Sigmoid colon (tissue), 7 donors: ENCODE measurements around the gene C3orf70. TPM values are rescaled to one million over a fixed set of nuclear protein-coding genes. Genes with fewer than 3 reads are reported as not detected.

Source experiments
- DNase-seq: peaks from one replicate; pipeline ENCODE4 v3.0.0-alpha.2; 2019
- H3K27ac ChIP-seq, 4 donors: fragments of 200-600 bp; sonication (generic); one replicate each; pipeline ENCODE4 v1.5.1; 2016 to 2019; ENCODE audit warnings: mild to moderate bottlenecking in 1 of 4
- H3K27me3 ChIP-seq, 3 donors: fragments of 200-600 bp; sonication (generic); one replicate each; pipeline ENCODE4 v1.5.1; 2019; ENCODE audit warnings: mild to moderate bottlenecking in 1 of 3
- H3K36me3 ChIP-seq, 4 donors: fragments of 200-600 bp; sonication (generic); one replicate each; pipeline ENCODE4 v1.5.1; 2016 to 2019
- H3K4me1 ChIP-seq, 4 donors: fragments of 200-600 bp; sonication (generic); one replicate each; pipeline ENCODE4 v1.5.1; 2017 to 2019
- H3K4me3 ChIP-seq, 4 donors: fragments of 200-600 bp; sonication (generic); one replicate each; pipeline ENCODE4 v1.5.1; 2017 to 2019; ENCODE audit warnings: mild to moderate bottlenecking in 2 of 4, moderate library complexity in 1 of 4
- H3K9me3 ChIP-seq, 4 donors: fragments of 200-600 bp in 3 of 4; sonication (generic) in 3 of 4; one replicate each; pipeline versions ENCODE4 v1.5.1 to v1.6.1; 2013 to 2019
- EP300 ChIP-seq, 4 donors: sonication (generic); formaldehyde crosslinking; IDR thresholded peaks; one replicate each; pipeline ENCODE4 v1.6.1; 2017; ENCODE audit warnings: antibody characterized with exemption in 4 of 4
- POLR2A ChIP-seq, 2 donors: fragments of 450-650 bp; IDR thresholded peaks; one replicate each; pipeline ENCODE4 v1.6.1; 2016; ENCODE audit warnings: antibody characterized with exemption in 2 of 2, mild to moderate bottlenecking in 2 of 2, moderate library complexity in 2 of 2
- POLR2AphosphoS5 ChIP-seq, 4 donors: sonication (generic); formaldehyde crosslinking; IDR thresholded peaks; one replicate each; pipeline ENCODE4 v1.6.1; 2017; ENCODE audit warnings: antibody characterized with exemption in 4 of 4
- WGBS, 2 donors: extraction: QIAGEN DNeasy Blood & Tissue Kit; methylation state at CpG; one replicate each; pipeline ENCODE4 v1.1.7; 2013; 5-methylcytosine and 5-hydroxymethylcytosine counted together
- intact Hi-C: fragments of 100-400 bp; cut with DNase I; formaldehyde crosslinking; loops from one replicate; pipeline ENCODE4 v1.15.1; 2023
- polyA plus RNA-seq, 3 donors: library from polyadenylated mRNA; stranded (reverse); fragments of 200-250 nt; gene quantifications; one replicate each; pipeline ENCODE4 v1.2.3, GENCODE V29; 2013
- total RNA-seq, 4 donors: library from RNA; depleted of rRNA; stranded (reverse); fragments of >200 nt; gene quantifications; one replicate each; pipeline ENCODE4 v1.1.0, GENCODE V29; 2016
- TF ChIP-seq, protein P1 (sequence below), 4 experiments: fragments of 450-650 bp in 3 of 4; fragments of 200-600 bp in 1 of 4; IDR thresholded peaks; one replicate each; pipeline ENCODE4 v1.5.1; 2016 to 2019; ENCODE audit warnings: antibody characterized with exemption in 4 of 4, mild to moderate bottlenecking in 3 of 4, moderate library complexity in 2 of 4
- donor health status: healthy with polysubstance abuse.
- donor health status: Bipolar disorder and iron deficiency.
- donor health status: healthy.

The C3orf70 gene
- total and polyA plus RNA-seq, 7 donors, result 2.4 to 52.3 (median 26.0) TPM

- intact Hi-C loops, result no loop called here
- no peak for DNase-seq
- H3K27me3 ChIP-seq, result no peaks in the 10 kb centered on the region
- no peak overlapping the region for H3K27ac ChIP-seq
- TF ChIP-seq POLR2AphosphoS5 (IDR thresholded peaks at IDR 0.05), result no peak
- H3K36me3 ChIP-seq, result no peaks in the 10 kb centered on the region
- no peaks in the 10 kb centered on the region for H3K4me1 ChIP-seq
- no peak overlapping the region for H3K4me3 ChIP-seq
- WGBS, 2 donors, result 89% methylated on average over 5 of the region's 5 CpGs
- H3K9me3 ChIP-seq, result no peaks in the 10 kb centered on the region
These were observed 8.9 kb upstream of the C3orf70 start for GRCh38 chr3:185161761-185162160.

GRCh38 chr3:185157347-185157746 lies 4.5 kb upstream of the C3orf70 start:
- TF ChIP-seq POLR2AphosphoS5 (IDR thresholded peaks at IDR 0.05) (no peak), EP300 (IDR thresholded peaks at IDR 0.05) (no peak), POLR2A (IDR thresholded peaks at IDR 0.05) (no peak)
- TF ChIP-seq, protein P1, sequence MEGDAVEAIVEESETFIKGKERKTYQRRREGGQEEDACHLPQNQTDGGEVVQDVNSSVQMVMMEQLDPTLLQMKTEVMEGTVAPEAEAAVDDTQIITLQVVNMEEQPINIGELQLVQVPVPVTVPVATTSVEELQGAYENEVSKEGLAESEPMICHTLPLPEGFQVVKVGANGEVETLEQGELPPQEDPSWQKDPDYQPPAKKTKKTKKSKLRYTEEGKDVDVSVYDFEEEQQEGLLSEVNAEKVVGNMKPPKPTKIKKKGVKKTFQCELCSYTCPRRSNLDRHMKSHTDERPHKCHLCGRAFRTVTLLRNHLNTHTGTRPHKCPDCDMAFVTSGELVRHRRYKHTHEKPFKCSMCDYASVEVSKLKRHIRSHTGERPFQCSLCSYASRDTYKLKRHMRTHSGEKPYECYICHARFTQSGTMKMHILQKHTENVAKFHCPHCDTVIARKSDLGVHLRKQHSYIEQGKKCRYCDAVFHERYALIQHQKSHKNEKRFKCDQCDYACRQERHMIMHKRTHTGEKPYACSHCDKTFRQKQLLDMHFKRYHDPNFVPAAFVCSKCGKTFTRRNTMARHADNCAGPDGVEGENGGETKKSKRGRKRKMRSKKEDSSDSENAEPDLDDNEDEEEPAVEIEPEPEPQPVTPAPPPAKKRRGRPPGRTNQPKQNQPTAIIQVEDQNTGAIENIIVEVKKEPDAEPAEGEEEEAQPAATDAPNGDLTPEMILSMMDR (IDR thresholded peaks at IDR 0.05), result no peak
- Histone ChIP-seq H3K4me3 (no peak overlapping the region), H3K4me1 (peaks cover 0 to 10% (median 2%) of the 10 kb centered on the region in 4 donors), H3K36me3 (no peaks in the 10 kb centered on the region), H3K27ac (no peak overlapping the region), H3K27me3 (no peaks in the 10 kb centered on the region), H3K9me3 (no peaks in the 10 kb centered on the region)
- 95 to 97% methylated on average over 3 of the region's 3 CpGs for WGBS, 2 donors
- no peak for DNase-seq
- intact Hi-C loops, result no loop called here

DNA sequence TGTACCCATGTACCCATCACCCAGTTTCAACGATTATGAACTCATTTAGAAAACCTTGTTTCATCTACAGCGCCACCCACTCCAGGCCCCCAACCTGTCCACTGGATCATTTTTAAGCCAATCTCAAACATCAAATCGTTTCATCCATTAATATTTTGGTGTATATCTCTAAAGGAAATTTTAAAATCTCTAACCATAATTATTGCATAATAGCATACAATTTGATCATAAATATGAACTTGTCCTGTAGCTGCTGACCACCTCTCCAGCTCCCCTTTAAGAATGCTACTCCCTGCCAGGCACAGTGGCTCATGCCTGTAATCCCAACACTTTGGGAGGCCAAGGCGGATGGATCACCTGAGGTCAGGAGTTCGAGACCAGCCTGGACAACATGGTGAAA lies 2.8 kb upstream of the C3orf70 start:
- 91 to 92% methylated on average over 5 of the region's 5 CpGs for WGBS, 2 donors
- no peak overlapping the region for H3K27ac ChIP-seq
- peaks cover 0 to 12% (median 3%) of the 10 kb centered on the region in 4 donors for H3K4me1 ChIP-seq
- no peaks in the 10 kb centered on the region for H3K36me3 ChIP-seq
- no peak for DNase-seq
- intact Hi-C loops, result loop anchor here (2.0 kb wide), 1 partner anchor 19 kb away; no protein-coding TSS in a partner anchor
- TF ChIP-seq POLR2AphosphoS5 (IDR thresholded peaks at IDR 0.05), result no peak
- no peak for TF ChIP-seq POLR2A (IDR thresholded peaks at IDR 0.05)
- no peak for TF ChIP-seq EP300 (IDR thresholded peaks at IDR 0.05)
- TF ChIP-seq, protein P1 (IDR thresholded peaks at IDR 0.05), result no peak
- no peak overlapping the region for H3K4me3 ChIP-seq
- H3K9me3 ChIP-seq, result no peaks in the 10 kb centered on the region
- H3K27me3 ChIP-seq, result no peaks in the 10 kb centered on the region

GRCh38 chr3:185153861-185154629 lies 1.2 kb upstream of the C3orf70 start:
- DNase-seq, result no peak
- Histone ChIP-seq H3K4me1 (peaks cover 0 to 26% (median 14%) of the 10 kb centered on the region in 4 donors), H3K36me3 (no peaks in the 10 kb centered on the region), H3K9me3 (no peaks in the 10 kb centered on the region), H3K27me3 (no peaks in the 10 kb centered on the region), H3K27ac (peak overlapping the region; percentile 90 to 95 (median 94)), H3K4me3 (peak overlapping the region; percentile 57 to 90 (median 77))
- 78 to 85% methylated on average over 16 of the region's 16 CpGs for WGBS, 2 donors
- TF ChIP-seq, protein P1 (IDR thresholded peaks at IDR 0.05), result no peak
- TF ChIP-seq POLR2AphosphoS5 (IDR thresholded peaks at IDR 0.05) (no peak), EP300 (IDR thresholded peaks at IDR 0.05) (no peak), POLR2A (IDR thresholded peaks at IDR 0.05) (no peak)
- intact Hi-C loops, result loop anchor here (2.0 to 5.0 kb wide), 2 partner anchors 21 to 67 kb away; no protein-coding TSS in a partner anchor

GRCh38 chr3:185153171-185153771 lies 411 bp upstream of the C3orf70 start:
- TF ChIP-seq EP300 (IDR thresholded peaks at IDR 0.05), result no peak
- no peak for TF ChIP-seq POLR2A (IDR thresholded peaks at IDR 0.05)
- H3K4me3 ChIP-seq, result peak overlapping the region; percentile 57 to 90 (median 77)
- 1 to 2% methylated on average over 53 of the region's 53 CpGs for WGBS, 2 donors
- no peaks in the 10 kb centered on the region for H3K36me3 ChIP-seq
- no peaks in the 10 kb centered on the region for H3K27me3 ChIP-seq
- H3K9me3 ChIP-seq, result no peaks in the 10 kb centered on the region
- H3K4me1 ChIP-seq, result peaks cover 0 to 32% (median 20%) of the 10 kb centered on the region in 4 donors
- DNase-seq, result no peak
- intact Hi-C loops, result loop anchor here (5.0 kb wide), 1 partner anchor 66 kb away; no protein-coding TSS in a partner anchor
- H3K27ac ChIP-seq, result peak overlapping the region; percentile 90 to 95 (median 94)
